ENCODE results near the gene TUBD1. TPM values are rescaled to one million over a fixed set of nuclear protein-coding genes. Genes with fewer than 3 reads are reported as not detected.
"Not testable (repeated sequence)": the region's sequence is repeated elsewhere in the genome, so short reads cannot be mapped to it uniquely, and the experiment has no call there.

The TUBD1 gene
- total RNA-seq, 3 donors from 2014 or later = 6.5 to 9.6 (median 8.0) TPM

DNA sequence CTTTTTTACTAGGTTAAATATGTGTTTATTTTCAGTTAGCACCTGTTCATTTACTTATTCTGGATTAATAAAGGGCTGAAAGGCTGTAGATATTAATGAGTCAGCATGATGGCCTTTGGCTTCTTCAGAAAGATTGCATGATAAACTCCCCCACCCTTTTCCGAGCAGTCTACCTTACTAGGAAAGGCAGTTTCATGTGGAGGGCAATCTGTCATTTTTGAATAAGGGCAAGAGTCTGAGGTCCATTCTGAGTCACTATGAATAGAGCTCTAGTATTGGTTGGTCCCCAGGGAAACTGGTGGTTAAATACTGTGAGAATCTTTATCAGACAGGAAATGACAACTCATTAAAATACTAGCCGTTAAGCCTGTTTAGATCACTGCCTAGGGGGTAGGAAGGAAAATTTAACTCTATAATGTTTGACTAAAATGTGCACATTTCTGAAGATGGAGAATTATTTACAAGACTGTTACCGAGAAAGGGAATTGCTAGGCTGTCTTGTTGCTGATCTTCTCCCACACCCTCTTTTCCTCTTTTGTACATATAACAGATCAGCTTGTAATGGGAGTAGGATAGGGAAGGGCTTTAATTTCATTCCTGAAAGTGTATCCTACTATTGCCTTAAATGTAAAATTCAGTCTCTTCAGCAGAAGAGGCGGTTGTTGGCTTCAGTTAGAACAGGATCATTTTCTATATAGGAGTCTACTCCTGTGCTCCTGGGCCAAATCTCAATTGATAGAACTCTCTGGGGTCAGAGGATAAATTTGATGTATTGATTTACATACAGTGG lies 63.3 kb downstream of the TUBD1 start:
- ATAC-seq = peak; percentile 76 to 78
- Mint-ChIP-seq H3K9me3 (no peaks in the 10 kb centered on the region), H3K27me3 (ENCODE audit: low read depth) (no peaks in the 10 kb centered on the region), H3K4me3 (peak overlapping the region; percentile 80), H3K4me1 (ENCODE audit: low read depth) (peaks cover 76% of the 10 kb centered on the region), H3K36me3 (ENCODE audit: insufficient read depth) (peaks cover 17% of the 10 kb centered on the region)
- DNase-seq = no peak

DNA sequence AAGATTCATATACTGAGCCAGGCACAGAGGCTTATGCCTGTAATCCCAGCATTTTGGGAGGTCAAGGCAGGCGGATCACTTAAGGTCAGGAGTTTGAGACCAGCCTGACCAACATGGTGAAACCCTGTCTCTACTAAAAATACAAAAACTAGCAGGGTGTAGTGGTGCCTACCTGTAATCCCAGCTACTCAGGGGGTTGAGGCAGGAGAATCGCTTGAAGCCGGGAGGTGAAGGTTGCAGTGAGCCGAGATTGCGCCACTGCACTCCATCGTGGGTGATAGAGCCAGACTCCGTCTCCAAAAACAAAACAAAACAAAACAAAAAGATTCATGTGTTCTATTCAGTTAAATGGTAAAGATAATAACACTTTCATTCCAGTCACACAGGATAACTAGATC lies 63.9 kb downstream of the TUBD1 start:
- H3K27me3 Mint-ChIP-seq (ENCODE audit: low read depth); H3K9me3 Mint-ChIP-seq; DNase-seq: not testable (repeated sequence)
- Mint-ChIP-seq H3K4me3 (peak overlapping the region; percentile 80), H3K4me1 (ENCODE audit: low read depth) (peaks cover 75% of the 10 kb centered on the region), H3K36me3 (ENCODE audit: insufficient read depth) (peaks cover 17% of the 10 kb centered on the region)
- ATAC-seq = peak; percentile 9 to 16

DNA sequence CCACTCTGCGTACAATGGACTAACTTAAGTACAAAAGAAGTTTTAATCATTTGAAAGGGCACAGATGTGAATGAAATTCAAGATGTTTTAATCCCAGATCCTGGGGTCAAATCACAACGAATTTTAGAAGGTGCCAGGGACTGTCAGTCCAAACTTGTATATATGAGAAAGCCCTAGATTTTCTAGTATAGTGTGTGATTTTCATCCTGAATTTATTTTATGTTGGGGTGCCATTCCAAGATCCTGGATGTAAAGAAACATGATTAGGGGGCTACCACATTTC lies 64.3 kb downstream of the TUBD1 start:
- no peak for DNase-seq
- peaks cover 17% of the 10 kb centered on the region for H3K36me3 Mint-ChIP-seq (ENCODE audit: insufficient read depth)
- H3K4me1 Mint-ChIP-seq (ENCODE audit: low read depth) = peaks cover 74% of the 10 kb centered on the region
- H3K27me3 Mint-ChIP-seq (ENCODE audit: low read depth) = no peaks in the 10 kb centered on the region
- peak overlapping the region; percentile 80 for H3K4me3 Mint-ChIP-seq
- no peak for ATAC-seq
- no peaks in the 10 kb centered on the region for H3K9me3 Mint-ChIP-seq

DNA sequence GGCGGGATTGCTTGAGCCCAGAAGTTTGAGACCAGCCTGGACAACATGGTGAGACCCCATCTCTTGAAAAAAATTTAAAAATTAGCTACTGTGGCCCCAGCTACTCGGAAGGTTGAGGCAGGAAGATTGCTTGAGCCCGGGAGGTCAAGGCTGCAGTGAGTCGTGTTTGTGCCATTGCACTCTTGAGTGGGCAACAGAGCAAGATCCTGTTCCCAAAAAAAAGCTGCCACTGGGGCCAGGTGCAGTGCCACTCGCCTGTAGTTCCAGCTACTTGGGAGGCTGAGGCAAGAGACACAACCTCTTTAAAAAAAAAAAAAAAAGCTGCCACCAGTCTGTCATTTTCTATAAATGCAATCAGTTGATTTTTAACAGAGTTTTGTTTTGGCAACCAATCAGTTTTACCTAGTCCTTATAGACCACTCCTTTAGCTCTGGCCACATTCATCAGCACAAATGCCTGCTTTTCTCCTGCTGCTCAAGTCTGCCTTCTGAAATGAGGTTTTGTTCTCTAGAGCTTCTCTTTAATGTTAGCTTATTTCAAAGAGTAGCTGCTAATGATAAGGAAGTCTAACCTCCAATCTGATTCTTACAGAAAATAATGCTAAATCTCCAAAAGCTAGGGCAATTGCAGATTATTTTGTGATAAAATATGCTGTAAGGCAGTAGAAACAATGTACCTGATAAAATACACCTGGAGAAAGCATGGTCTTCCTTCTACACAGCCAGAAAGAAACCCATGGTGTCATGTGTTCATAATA lies 64.8 kb downstream of the TUBD1 start:
- peak overlapping the region; percentile 80 for H3K4me3 Mint-ChIP-seq
- H3K36me3 Mint-ChIP-seq (ENCODE audit: insufficient read depth) = peaks cover 15% of the 10 kb centered on the region
- H3K9me3 Mint-ChIP-seq = no peaks in the 10 kb centered on the region
- H3K4me1 Mint-ChIP-seq (ENCODE audit: low read depth) = peaks cover 70% of the 10 kb centered on the region
- DNase-seq (no peak), ATAC-seq (no peak)
- no peaks in the 10 kb centered on the region for H3K27me3 Mint-ChIP-seq (ENCODE audit: low read depth)

DNA sequence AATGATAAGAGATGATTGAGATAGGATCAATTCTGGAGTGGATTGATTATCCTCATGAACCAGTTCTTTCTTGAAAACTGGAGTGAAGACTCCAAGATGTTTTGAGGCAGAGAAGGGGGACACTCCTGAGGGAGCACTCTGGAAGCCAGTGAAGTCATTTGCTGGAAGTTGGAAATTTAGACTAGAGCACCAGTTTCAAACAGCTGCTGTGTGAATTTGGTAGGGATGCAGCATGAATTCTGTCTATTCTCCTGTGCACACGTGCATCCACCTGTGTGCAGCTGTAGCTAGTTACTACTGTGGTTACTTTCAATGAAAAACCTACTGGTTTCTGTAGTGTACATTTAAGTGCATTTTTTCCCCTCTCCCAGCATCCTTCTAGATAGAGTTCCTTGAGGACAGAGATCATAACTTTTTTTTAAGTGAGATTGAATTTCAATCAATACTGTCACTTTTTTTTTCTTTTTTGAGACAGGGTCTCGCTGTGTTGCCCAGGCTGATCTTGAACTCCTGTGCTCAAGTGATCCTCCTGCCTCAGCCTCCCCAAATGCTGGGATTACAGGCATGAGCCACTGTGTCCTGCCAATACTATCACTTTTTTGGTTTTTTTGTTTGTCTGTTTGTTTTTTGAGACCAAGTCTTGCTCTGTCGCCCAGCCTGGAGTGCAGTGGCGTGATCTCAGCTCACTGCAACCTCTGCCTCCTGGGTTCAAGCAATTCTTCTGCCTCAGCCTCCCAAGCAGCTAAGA lies 65.9 kb downstream of the TUBD1 start:
- Mint-ChIP-seq H3K36me3 (ENCODE audit: insufficient read depth) (peaks cover 18% of the 10 kb centered on the region), H3K27me3 (ENCODE audit: low read depth) (no peaks in the 10 kb centered on the region), H3K4me3 (peak overlapping the region; percentile 80), H3K9me3 (no peaks in the 10 kb centered on the region), H3K4me1 (ENCODE audit: low read depth) (peaks cover 65% of the 10 kb centered on the region)
- ATAC-seq = no peak
- DNase-seq = no peak

DNA sequence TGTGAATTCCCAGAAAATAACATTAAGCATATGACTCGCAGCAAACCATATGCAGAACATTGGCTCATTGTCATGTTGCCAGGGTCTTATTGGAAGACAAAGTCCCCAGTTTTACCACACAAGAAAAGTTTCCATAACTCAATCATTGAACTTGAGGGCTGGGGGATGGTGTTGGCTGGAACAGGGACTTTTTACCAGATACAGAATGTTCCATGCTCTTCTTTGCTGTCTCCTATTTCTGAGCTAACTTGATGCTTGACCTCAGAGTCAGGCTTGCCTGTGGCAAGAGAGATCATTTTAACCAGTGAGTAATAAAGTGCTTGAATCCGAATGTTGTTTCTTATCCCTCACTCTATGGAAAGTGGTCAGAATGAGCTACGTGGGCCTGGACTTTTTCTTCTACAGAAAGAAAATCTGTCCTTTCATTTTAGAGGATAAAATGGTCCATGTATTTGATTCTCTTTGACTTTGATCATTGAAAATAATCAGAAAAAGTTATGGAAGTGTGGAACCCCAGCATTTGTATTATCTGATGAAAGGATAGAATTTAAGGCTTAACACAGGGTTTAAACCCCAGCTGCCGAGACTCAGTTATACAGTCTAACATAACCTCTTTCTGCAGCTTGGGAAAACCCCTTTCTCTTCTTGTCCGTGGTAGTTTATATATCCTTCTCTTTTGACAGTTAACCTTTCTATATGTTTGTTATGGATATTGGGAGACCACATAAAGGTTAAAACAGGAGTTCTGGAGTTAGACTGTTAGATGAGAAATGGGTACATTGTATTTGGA lies 67.0 kb downstream of the TUBD1 start:
- peaks cover 18% of the 10 kb centered on the region for H3K36me3 Mint-ChIP-seq (ENCODE audit: insufficient read depth)
- peaks cover 57% of the 10 kb centered on the region for H3K4me1 Mint-ChIP-seq (ENCODE audit: low read depth)
- DNase-seq (no peak), ATAC-seq (peak; percentile 58 to 59)
- H3K27me3 Mint-ChIP-seq (ENCODE audit: low read depth) = no peaks in the 10 kb centered on the region
- H3K9me3 Mint-ChIP-seq = no peaks in the 10 kb centered on the region
- peak overlapping the region; percentile 80 for H3K4me3 Mint-ChIP-seq

DNA sequence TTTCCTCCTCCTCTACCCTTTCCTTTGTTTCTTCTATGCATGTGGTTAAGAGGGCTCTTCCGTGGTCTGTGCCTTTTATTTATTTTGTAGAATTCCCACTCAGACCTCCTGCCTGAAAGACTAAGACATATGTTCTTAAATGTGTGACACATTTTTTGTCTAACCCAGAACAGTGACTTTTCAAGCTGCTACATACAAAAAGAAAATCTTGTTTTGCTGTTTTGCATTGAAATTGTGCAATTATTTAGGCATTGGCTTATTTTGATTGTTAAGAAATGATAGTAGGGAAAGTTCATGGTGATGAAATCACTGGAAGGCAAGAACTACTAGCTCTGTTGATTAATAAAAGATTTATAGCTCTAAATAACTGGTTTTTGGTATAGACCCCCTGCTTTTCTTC lies 76.8 kb downstream of the TUBD1 start:
- no peak for ATAC-seq

DNA sequence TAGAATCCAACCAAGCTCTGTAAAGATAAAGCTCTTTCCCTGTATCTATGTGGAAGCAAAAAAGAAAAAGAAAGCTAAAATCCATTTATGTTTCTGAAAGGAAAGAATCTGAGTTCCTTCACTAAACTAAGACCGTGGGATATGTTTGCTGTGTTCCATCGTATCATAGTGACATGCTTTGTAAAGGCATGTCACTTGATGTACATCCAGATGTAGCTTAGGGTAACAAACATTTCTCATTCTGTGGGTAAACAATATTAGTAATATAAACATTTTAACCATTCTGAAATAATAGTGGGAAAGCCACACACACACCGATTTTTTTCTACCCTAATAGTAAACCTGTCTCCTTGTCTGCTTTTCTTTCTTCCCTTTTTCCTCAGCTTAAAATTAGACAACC lies 78.1 kb downstream of the TUBD1 start:
- no peak overlapping the region for H3K4me3 Mint-ChIP-seq
- no peak for ATAC-seq
- no peak for DNase-seq

More for the DNA sequence above, 76.8 kb downstream of the TUBD1 start:
- DNase-seq = no peak
- H3K4me3 Mint-ChIP-seq = no peak overlapping the region
- peaks cover 9% of the 10 kb centered on the region for H3K4me1 Mint-ChIP-seq (ENCODE audit: low read depth)
- no peaks in the 10 kb centered on the region for H3K9me3 Mint-ChIP-seq
- peaks cover 37% of the 10 kb centered on the region for H3K36me3 Mint-ChIP-seq (ENCODE audit: insufficient read depth)
- no peaks in the 10 kb centered on the region for H3K27me3 Mint-ChIP-seq (ENCODE audit: low read depth)

DNA sequence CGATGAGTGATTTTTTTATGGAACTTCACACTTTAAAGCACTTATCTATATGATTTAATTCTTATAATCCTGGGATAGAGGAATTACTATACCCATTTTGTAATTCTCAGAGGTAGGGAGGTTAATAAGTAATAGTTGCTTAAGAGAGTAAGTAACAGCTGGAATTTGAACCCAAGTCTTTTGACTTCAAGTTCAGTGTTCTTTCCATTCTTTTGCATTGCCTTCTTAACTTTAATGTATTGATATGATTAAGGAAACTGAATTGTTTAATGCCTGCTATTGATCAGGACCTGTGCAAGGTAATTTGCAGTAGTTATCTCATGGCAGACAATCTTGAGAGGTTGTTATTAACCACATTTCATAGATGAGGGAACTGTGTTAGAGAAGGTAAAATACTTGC lies 78.5 kb downstream of the TUBD1 start:
- no peaks in the 10 kb centered on the region for H3K9me3 Mint-ChIP-seq
- no peak overlapping the region for H3K4me3 Mint-ChIP-seq
- H3K4me1 Mint-ChIP-seq (ENCODE audit: low read depth) = peaks cover 9% of the 10 kb centered on the region
- H3K36me3 Mint-ChIP-seq (ENCODE audit: insufficient read depth) = peaks cover 29% of the 10 kb centered on the region
- no peaks in the 10 kb centered on the region for H3K27me3 Mint-ChIP-seq (ENCODE audit: low read depth)
- DNase-seq = no peak
- no peak for ATAC-seq

More for the DNA sequence above, 78.1 kb downstream of the TUBD1 start:
- H3K27me3 Mint-ChIP-seq (ENCODE audit: low read depth) = no peaks in the 10 kb centered on the region
- no peaks in the 10 kb centered on the region for H3K9me3 Mint-ChIP-seq
- peaks cover 9% of the 10 kb centered on the region for H3K4me1 Mint-ChIP-seq (ENCODE audit: low read depth)
- peaks cover 29% of the 10 kb centered on the region for H3K36me3 Mint-ChIP-seq (ENCODE audit: insufficient read depth)

DNA sequence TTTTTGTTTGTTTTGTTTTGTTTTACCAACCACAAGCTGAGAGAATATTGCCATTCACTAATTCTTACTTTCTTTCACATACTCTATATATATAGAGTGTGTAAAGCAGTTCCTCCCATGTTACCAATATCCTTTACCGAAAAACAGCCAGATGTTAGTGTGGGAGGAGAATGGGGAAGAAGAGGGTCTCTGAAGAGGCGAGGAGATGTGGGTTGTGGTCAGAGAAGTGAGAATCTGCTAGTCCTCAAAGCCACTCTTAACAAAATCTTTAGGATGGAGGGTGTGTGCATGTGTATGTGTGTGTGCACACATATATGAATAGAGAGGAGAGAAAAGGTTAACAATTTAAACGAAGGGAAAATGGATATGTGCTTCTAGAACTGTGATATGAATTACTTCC lies 80.6 kb downstream of the TUBD1 start:
- no peak for DNase-seq

DNA sequence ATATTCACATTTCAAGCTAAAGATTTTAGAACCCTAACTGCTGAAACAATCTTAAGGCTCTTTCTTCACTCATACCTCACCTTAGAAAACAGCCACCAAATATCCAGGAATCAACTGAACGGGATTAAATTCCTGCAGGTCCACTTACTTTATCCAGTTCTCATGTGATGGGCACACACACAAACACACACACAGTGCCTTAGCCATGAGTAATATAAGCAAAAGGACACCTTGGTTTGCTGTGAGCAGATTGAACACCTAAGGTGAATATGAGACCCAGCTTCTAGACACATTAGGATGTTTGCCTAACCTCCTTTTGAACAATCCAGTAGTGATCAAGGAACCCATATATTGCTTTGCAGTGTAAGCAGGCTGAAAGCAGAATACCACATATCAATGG lies 81.5 kb downstream of the TUBD1 start:
- ATAC-seq = no peak
- H3K4me3 Mint-ChIP-seq = no peak overlapping the region

More for the DNA sequence above, 80.6 kb downstream of the TUBD1 start:
- Mint-ChIP-seq H3K4me1 (ENCODE audit: low read depth) (peaks cover 9% of the 10 kb centered on the region), H3K9me3 (no peaks in the 10 kb centered on the region), H3K4me3 (no peak overlapping the region), H3K36me3 (ENCODE audit: insufficient read depth) (peaks cover 34% of the 10 kb centered on the region), H3K27me3 (ENCODE audit: low read depth) (no peaks in the 10 kb centered on the region)
- no peak for ATAC-seq

DNA sequence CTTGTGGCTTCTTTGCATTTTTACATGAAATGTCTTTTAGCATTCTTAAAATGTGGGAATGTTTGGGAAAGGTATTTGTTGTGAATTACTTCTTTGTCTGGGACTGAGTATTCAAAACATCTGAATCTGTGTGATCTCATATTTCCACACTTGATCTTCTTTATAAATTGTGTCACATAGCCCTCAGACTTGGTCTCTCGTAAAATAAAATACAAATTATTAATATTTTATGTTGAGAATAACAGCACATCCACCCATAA lies 81.9 kb downstream of the TUBD1 start:
- Mint-ChIP-seq H3K4me1 (ENCODE audit: low read depth) (peaks cover 7% of the 10 kb centered on the region), H3K9me3 (no peaks in the 10 kb centered on the region), H3K4me3 (no peak overlapping the region), H3K27me3 (ENCODE audit: low read depth) (no peaks in the 10 kb centered on the region), H3K36me3 (ENCODE audit: insufficient read depth) (peaks cover 28% of the 10 kb centered on the region)
- no peak for DNase-seq
- no peak for ATAC-seq

More for the DNA sequence above, 81.5 kb downstream of the TUBD1 start:
- H3K27me3 Mint-ChIP-seq (ENCODE audit: low read depth) = no peaks in the 10 kb centered on the region
- DNase-seq = no peak
- H3K4me1 Mint-ChIP-seq (ENCODE audit: low read depth) = peaks cover 9% of the 10 kb centered on the region
- H3K36me3 Mint-ChIP-seq (ENCODE audit: insufficient read depth) = peaks cover 32% of the 10 kb centered on the region
- no peaks in the 10 kb centered on the region for H3K9me3 Mint-ChIP-seq
